Panc1 (cell line): ENCODE data around the gene RBMX. TPM values are rescaled to one million over a fixed set of nuclear protein-coding genes. Genes with fewer than 3 reads are reported as not detected.
A peak's percentile ranks its signal among the peaks of the same experiment; 100 is the strongest.

Experiments
- ATAC-seq: fragments of 200-7000 bp; cut with Tn5 transposase; 2 replicates; pipeline ENCODE4 v1.9.1; 2020; ENCODE audit warnings: mild to moderate bottlenecking, moderate library complexity
- BruUV-seq: library from RNA; stranded (reverse); fragments of 400-500 nt; replicated peaks from 2 replicates; lab custom pipeline; 2021; lab: Mats Ljungman, UMichigan
- CTCF ChIA-PET: fragments of 300-600 bp; sonication (Branson Sonifier 250); formaldehyde crosslinking; loops from one replicate; lab custom pipeline; 2022; ENCODE audit warnings: antibody characterized with exemption; lab: Charles Lee
- POLR2A ChIA-PET: fragments of 300-600 bp; sonication (Branson Sonifier 250); formaldehyde crosslinking; loops from one replicate; lab custom pipeline; 2022; ENCODE audit warnings: antibody characterized with exemption; lab: Charles Lee
- DNase-seq: peaks from one replicate; pipeline ENCODE4 v3.0.0-alpha.2; 2010; ENCODE audit warnings: low read depth, low spot score
- H3K27ac ChIP-seq: 2 replicates; pipeline ENCODE4 v1.5.1; 2011; ENCODE audit warnings: mild to moderate bottlenecking, low read length, inconsistent platforms
- H3K27me3 ChIP-seq: fragments of 200-500 bp; sonication (Bioruptor generic); 2 replicates; pipeline ENCODE4 v1.6.0; 2014; ENCODE audit warnings: low read length, inconsistent platforms; ENCODE audit not compliant: control insufficient read depth, insufficient read depth
- H3K36me3 ChIP-seq: fragments of 200-500 bp; sonication (Bioruptor generic); 2 replicates; pipeline ENCODE4 v1.5.1; 2014; ENCODE audit warnings: inconsistent platforms, mild to moderate bottlenecking, low read length, moderate library complexity; ENCODE audit not compliant: control insufficient read depth, insufficient read depth
- H3K4me1 ChIP-seq: 2 replicates; pipeline ENCODE4 v1.5.1; 2011; ENCODE audit warnings: inconsistent platforms, mild to moderate bottlenecking, low read length, moderate library complexity; ENCODE audit not compliant: control insufficient read depth, insufficient read depth
- H3K4me3 ChIP-seq, 2 experiments: 2 replicates each; pipeline ENCODE4 v1.5.1; 2011 to 2012; ENCODE audit warnings: low read depth in 2 of 2, low read length in 2 of 2, mild to moderate bottlenecking in 2 of 2, inconsistent platforms in 1 of 2, moderate library complexity in 1 of 2
- H3K9me3 ChIP-seq: fragments of 200-500 bp; sonication (Bioruptor generic); 2 replicates; pipeline ENCODE4 v1.5.1; 2014; ENCODE audit warnings: low read depth, mild to moderate bottlenecking, inconsistent platforms, low read length, moderate library complexity; ENCODE audit not compliant: control insufficient read depth, insufficient read depth
- POLR2AphosphoS5 ChIP-seq: IDR thresholded peaks from 2 replicates; pipeline ENCODE4 v1.6.1; 2012; ENCODE audit warnings: mild to moderate bottlenecking, low read depth, low read length, moderate library complexity
- SIN3A ChIP-seq: IDR thresholded peaks from 2 replicates; pipeline ENCODE4 v1.6.1; 2012; ENCODE audit warnings: low read depth, mild to moderate bottlenecking, low read length, moderate library complexity, borderline replicate concordance; ENCODE audit not compliant: insufficient read depth
- TCF7L2 ChIP-seq: IDR thresholded peaks from 2 replicates; pipeline ENCODE4 v1.6.1; 2011; ENCODE audit warnings: mild to moderate bottlenecking, low read depth, low read length, inconsistent platforms
- in situ Hi-C: cut with HindIII; loops from 2 replicates; pipeline ENCODE4 v1.10.0; 2016; ENCODE audit warnings: low sequenced_read_pairs, low pct_unique_long_range_greater_than_20kb
- intact Hi-C: fragments of 100-400 bp; cut with micrococcal nuclease; formaldehyde crosslinking; loops from one replicate; pipeline ENCODE4 v1.10.0; 2022; ENCODE audit not compliant: unreplicated experiment
- total RNA-seq: library from RNA; stranded (reverse); gene quantifications from one replicate; pipeline ENCODE4 v1.2.1, GENCODE V29; 2021; ENCODE audit not compliant: unreplicated experiment
- TF ChIP-seq, protein P1 (sequence below): fragments of 450-650 bp; IDR thresholded peaks from 2 replicates; pipeline ENCODE4 v1.5.1; 2017; ENCODE audit warnings: mild to moderate bottlenecking
- TF ChIP-seq, protein P2 (sequence below), 2 experiments: IDR thresholded peaks; 2 replicates each; pipeline ENCODE4 v1.6.1; 2011 to 2012; ENCODE audit warnings: low read depth in 2 of 2, control low read depth in 1 of 2, low read length in 1 of 2, mild to moderate bottlenecking in 1 of 2, moderate library complexity in 1 of 2; ENCODE audit not compliant: insufficient read depth in 1 of 2

Gene RBMX
- total RNA-seq, 1 experiment from 2014 or later, result 239 TPM

GRCh38 chrX:136850441-136851175, 29.9 kb downstream of the RBMX start:
- Histone ChIP-seq H3K27me3 (no peaks in the 10 kb centered on the region), H3K9me3 (no peaks in the 10 kb centered on the region), H3K27ac (peak overlapping the region; percentile 19; the same call in 1 of the 2 replicates), H3K4me3 (no peak overlapping the region), H3K4me1 (no peaks in the 10 kb centered on the region), H3K36me3 (peaks cover 7% of the 10 kb centered on the region)
- DNase-seq, result no peak
- intact Hi-C loops (loop anchor here (10.0 kb wide), 1 partner anchor 136 kb away; no protein-coding TSS in a partner anchor), in situ Hi-C loops (no loop called here)
- BruUV-seq, result no TSS peak
- ATAC-seq, result no peak
- ChIA-PET POLR2A (no interaction called here), CTCF (no interaction called here)
- TF ChIP-seq, protein P1, sequence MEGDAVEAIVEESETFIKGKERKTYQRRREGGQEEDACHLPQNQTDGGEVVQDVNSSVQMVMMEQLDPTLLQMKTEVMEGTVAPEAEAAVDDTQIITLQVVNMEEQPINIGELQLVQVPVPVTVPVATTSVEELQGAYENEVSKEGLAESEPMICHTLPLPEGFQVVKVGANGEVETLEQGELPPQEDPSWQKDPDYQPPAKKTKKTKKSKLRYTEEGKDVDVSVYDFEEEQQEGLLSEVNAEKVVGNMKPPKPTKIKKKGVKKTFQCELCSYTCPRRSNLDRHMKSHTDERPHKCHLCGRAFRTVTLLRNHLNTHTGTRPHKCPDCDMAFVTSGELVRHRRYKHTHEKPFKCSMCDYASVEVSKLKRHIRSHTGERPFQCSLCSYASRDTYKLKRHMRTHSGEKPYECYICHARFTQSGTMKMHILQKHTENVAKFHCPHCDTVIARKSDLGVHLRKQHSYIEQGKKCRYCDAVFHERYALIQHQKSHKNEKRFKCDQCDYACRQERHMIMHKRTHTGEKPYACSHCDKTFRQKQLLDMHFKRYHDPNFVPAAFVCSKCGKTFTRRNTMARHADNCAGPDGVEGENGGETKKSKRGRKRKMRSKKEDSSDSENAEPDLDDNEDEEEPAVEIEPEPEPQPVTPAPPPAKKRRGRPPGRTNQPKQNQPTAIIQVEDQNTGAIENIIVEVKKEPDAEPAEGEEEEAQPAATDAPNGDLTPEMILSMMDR, result no peak
- TF ChIP-seq TCF7L2 (no peak), POLR2AphosphoS5 (no peak), SIN3A (no peak)
- TF ChIP-seq, protein P2, sequence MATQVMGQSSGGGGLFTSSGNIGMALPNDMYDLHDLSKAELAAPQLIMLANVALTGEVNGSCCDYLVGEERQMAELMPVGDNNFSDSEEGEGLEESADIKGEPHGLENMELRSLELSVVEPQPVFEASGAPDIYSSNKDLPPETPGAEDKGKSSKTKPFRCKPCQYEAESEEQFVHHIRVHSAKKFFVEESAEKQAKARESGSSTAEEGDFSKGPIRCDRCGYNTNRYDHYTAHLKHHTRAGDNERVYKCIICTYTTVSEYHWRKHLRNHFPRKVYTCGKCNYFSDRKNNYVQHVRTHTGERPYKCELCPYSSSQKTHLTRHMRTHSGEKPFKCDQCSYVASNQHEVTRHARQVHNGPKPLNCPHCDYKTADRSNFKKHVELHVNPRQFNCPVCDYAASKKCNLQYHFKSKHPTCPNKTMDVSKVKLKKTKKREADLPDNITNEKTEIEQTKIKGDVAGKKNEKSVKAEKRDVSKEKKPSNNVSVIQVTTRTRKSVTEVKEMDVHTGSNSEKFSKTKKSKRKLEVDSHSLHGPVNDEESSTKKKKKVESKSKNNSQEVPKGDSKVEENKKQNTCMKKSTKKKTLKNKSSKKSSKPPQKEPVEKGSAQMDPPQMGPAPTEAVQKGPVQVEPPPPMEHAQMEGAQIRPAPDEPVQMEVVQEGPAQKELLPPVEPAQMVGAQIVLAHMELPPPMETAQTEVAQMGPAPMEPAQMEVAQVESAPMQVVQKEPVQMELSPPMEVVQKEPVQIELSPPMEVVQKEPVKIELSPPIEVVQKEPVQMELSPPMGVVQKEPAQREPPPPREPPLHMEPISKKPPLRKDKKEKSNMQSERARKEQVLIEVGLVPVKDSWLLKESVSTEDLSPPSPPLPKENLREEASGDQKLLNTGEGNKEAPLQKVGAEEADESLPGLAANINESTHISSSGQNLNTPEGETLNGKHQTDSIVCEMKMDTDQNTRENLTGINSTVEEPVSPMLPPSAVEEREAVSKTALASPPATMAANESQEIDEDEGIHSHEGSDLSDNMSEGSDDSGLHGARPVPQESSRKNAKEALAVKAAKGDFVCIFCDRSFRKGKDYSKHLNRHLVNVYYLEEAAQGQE (IDR thresholded peaks at IDR 0.05; ENCODE audit: insufficient read depth in 1 of 2, low read depth in 2 of 2, low read length in 1 of 2), result no peak

DNA sequence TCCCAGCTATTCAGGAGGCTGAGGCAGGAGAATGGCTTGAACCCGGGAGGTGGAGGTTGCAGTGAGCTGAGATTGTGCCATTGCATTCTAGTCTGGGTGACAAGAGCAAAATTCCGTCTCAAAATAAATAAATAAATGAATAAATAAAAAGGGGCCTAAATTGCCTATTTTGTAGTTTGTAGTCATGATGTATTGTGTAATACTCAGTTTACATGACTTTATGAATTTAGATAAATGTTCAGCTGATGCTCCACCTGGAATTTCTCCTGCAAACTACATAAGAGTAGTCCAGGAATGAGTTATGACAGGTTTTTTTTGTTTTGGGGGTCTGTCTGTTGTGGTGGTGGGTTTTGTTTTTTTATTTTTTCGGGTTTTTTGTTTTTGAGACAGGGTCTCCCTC, 31.1 kb downstream of the RBMX start:
- Histone ChIP-seq H3K4me3 (no peak overlapping the region), H3K27me3 (no peaks in the 10 kb centered on the region), H3K4me1 (no peaks in the 10 kb centered on the region), H3K36me3 (peaks cover 9% of the 10 kb centered on the region), H3K27ac (no peak overlapping the region), H3K9me3 (no peaks in the 10 kb centered on the region)
- intact Hi-C loops, result no loop called here
- POLR2A ChIA-PET, result no interaction called here
- BruUV-seq, result no TSS peak
- no peak for TF ChIP-seq SIN3A
- TF ChIP-seq, protein P2 (IDR thresholded peaks at IDR 0.05; ENCODE audit: insufficient read depth in 1 of 2, low read depth in 2 of 2, low read length in 1 of 2), result no peak
- no peak for TF ChIP-seq TCF7L2
- TF ChIP-seq POLR2AphosphoS5, result no peak
- TF ChIP-seq, protein P1, result no peak
- in situ Hi-C loops, result no loop called here
- no peak for ATAC-seq
- CTCF ChIA-PET, result no interaction called here
- no peak for DNase-seq
